IPS DF 4.7 (cell line): ENCODE measurements around the gene GP1BB.

ENCODE experiments used
- DNase-seq: peaks from one replicate; pipeline ENCODE4 v3.0.0-alpha.2; 2013; ENCODE audit warnings: low spot score; ENCODE audit errors: extremely low read depth

GP1BB gene

DNA sequence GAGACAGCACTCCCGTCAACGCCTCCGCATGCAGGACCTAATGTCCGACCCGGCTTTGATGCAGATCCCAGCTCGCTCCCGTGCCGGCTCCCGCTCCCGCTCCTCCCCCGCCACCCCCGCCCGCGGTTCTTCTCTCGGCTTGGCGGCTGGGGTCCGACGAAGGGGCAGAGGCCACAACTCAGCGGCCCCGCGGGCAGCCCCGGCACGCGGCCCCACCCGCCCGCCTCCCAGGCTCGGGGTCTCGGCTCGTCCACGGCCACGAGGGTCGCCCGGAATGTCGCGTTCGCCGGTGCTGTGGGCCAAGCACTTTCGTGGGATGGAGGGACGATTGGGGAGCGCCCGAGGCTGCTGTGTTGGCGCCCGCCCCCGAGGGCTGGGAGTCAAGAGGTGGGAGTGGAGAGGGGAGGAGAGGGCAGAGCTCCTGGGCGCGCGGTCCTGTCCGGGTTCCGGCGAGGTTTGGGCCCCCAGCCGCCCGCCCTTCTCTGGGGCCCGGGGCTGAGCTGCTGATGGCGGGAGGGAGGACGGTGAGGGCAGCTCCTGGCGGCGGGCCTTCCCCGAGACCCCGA, 31.9 kb downstream of the GP1BB start:
- no peak for DNase-seq

DNA sequence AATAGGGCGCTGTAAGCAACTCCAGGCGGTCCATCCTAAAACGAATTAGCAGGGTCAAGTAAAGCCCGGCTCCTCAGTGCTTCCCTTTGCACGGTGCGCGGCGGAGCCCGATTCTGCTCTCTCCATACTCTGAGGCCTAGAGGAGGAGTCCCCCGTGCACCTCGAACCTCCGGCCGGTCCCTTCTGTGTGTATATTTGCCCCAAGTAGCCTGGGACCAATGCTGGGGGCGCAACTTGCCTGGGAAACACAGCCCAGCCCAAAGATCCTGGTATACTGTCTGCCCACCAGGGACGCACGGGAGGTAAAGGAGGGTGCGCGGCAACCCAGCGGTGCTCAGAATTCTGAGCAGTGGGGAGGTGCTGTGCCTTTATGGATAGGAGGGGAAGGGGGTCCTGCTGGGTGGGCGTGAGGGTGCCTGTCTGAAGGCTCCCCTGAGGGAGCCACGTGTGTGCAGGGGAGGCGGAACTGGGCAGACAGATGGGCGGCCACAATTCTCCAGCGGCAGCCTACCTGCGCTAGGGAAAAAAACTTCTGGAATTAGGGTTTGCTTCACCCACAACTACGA, 32.5 kb downstream of the GP1BB start:
- DNase-seq: no peak

DNA sequence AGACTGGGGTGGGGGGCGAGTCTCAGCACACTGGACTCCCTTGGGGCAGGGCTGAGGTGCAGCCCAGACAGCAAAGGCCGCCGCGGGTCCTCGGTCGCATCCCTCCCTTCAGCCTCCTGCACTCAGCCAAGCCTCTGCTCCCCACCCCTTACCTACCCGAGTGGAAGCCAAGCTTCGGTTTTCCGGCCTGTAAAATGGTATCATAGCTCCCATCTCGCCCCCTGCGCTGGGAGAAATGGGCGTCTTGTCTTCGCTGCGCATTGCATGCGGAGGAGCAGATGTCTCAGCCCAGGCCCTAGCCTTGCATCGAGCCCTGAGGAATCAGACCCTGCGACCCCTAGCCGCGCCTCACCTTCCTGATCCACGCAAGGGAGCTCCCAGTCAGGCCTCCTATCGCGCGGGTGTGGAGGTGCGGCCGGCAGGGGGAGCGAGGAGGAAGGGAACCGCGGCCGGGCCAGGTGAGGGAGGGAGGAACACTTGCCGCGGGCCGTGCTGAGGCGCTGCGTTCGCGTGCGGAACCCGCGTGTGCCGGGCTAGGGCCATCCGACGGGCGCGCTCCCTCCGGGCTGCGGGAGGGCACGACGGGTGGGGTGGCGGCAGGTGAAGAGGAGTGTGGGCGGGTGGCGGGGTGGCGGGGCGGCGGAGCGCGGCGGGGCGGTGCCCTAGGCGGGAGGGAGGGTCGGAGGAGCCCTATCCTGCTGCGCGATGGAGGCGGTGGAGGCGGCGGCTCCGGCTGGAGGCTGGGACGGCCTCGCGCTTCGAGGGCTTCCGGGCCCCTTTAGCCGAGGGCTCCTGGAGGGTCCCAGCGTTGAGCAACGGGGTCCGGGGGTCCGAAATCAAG, 33.2 kb downstream of the GP1BB start:
- DNase-seq: no peak

DNA sequence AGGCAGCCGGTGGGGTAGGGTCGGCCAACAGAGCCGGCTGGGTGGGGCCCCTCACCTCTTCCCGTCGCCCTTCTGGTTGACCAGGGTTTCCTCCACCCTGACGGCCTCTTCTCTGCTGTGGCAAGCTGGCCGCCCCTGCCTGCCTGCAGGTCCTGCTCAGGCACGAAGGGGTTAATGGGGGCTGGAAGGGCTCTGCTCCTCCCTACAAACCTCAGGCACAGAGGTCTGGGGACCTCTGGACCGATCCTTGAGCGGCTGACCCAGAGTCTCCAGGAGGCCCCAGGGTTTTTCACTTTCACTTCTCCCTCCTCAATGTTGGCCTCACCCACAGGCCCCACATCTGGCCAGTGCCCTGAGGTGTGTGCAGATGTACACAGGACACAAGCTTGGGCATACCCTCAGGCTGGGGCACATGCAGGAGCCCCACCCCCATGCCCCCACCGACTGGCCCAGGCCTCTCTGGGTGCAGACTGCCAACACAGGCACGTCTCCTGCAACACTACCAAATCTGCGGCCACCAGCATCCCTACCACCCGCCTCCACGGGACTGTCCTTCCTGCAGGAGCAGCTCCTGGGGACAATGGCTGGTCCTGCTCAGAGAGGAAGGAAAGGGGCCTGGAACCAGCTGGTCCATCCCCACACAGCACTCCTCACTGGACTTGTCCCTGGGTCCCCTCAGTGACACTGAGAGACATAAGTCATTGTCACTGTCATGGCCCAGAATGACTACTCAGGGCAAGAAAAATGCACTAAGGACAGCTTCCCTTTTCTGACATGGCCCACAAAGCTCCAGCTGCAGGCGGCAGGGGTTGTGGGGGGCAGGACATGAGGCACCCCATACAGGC, 34.0 kb downstream of the GP1BB start:
- no peak for DNase-seq

DNA sequence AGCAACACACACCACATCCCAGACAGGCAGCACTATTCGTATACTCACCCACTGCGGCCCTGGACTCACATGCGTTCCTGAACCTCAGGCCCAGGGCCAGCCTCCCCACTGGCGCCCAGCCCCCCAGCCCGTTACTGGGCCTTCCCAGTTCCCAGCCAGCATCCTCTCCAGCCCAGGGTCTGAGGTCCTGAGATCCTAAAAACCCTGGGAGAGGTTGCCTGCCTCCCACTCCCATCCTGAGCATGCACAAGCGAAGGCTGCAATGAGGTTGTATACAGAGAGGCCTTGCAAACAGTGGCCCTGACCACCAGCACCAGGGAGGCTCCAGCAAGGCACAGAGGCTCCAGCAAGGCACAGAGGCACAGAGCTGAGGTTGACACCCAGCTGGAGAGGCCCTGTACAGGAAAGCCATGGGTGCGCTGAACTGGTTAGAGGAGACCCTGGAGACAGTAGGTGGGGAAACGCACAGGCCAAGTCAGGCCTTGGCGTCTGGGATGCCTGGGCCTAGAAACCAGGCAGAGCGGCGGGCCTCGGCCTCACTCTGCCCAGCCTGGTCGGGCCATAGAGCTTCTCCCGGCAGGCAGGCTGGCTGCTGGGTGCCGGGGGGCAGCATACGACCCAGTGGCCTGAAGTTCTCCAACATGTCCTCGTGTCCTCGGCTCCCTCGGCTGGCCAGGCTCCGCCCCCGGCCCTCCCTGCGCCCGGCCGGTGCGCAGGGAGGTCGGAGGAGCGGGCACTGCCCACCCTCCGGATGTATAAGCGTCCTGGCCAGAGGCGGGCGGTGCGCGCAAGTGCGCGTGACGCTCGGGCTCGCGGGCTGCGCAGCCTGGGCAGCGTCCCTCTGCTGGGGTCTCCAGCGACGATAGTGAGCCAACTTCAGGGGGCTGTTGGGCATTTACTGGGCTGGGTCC, 34.9 kb downstream of the GP1BB start:
- no peak for DNase-seq

DNA sequence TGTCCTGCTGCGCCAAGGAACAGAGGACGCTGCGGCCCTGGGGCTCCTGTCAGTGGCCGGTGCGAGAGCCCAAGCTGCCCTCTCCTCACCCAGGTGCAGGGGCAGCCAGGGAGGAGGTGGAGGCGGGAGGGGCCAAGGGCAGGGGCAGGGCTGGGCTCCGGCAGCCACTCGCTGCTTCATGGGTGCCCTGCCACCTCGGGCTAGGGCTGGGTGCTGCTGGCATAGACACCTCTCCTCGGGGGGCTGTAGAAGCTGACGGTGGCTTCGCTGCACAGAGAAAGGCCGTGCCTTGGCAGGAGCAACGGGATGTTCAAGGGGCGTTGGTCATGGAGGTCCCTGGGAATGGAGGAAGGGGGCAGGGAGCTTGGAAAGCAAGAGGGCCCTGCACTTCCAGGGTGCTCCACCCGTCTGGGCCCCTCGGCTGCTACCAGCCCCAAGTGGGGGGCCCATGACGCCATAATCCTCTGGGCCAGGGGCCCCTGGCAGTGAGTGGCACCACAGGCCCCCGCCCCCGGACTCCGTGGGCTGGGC, 35.6 kb downstream of the GP1BB start:
- no peak for DNase-seq

DNA sequence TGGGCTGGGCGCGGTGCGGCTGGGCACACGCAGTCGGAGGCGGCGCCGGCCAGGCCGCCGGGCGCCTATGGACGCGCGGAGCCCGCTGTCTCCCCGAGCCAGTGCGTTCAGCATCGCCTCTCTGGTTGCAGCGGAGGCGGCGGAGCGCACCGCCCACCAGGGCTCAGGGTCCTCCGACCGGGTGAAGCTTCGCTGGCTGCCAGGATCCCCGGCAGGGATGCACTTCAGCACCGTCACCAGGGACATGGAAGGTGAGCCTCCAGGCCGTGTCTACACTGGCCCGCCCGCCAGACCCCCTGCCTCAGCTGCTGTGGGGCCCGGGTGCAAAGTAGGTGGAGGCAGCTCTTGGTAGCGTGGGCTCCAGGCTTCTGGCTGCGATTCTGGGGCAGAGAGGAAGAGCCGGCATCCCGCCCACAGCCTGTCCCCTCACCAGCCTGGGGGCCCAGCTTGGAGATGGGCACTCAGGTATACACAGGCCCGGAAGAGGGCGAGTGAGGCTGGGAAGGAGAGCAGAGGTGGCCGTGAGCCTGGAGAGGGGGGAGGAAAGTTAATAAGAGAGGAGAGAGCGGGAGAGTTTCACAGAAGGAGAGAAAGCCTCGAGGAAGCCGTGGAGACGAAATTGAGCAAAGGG, 36.2 kb downstream of the GP1BB start:
- no peak for DNase-seq

DNA sequence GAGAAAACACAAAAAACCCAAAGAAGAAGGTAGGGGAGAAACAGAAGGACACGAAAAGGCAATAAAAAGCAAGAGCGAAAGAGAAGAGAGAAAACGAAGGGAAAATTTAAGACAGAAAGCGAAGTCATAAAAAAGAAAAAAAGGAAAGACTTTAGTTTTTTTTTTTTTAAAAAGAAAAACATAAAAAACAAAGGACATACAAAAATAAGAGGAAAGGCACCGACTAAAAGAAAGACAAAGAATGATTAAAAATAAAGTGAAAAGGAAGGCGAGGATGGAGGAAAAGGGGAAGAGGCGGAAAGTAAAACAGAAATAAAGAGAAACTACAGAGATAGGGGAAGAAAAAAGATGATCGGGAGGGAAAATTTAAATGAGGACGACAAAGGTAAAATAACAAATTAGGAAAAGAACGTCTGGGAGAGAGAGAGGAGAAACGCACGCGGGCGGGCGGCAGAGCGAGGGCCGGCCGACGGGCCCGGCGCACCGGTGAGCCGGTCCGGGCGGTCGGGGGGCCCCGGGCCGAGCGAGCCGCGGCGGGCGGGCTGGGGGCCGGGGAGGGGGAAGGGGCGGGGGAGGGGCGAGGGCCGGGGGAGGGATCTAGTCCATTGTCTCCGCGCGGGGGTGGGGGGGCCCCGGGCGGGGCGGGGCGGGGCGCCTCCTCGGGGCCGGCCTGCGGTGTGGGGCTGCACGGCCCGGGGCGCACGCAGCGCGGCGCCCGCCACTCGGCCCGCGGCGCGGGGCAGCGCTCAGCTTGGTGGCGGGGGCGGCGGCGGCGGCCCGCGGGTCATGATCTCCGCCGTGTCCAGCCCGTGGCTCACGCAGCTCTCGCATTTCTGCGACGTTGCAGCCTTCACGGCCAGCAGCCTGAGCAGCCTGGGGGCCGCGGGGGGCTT, 37.0 kb downstream of the GP1BB start, which contains the start of gene TBX1:
Gene TBX1, plus strand, starts transcription at position 721 of the 893 bp plus-strand sequence. Its CDS starts 66 bp downstream, at position 787.
- no peak for DNase-seq

DNA sequence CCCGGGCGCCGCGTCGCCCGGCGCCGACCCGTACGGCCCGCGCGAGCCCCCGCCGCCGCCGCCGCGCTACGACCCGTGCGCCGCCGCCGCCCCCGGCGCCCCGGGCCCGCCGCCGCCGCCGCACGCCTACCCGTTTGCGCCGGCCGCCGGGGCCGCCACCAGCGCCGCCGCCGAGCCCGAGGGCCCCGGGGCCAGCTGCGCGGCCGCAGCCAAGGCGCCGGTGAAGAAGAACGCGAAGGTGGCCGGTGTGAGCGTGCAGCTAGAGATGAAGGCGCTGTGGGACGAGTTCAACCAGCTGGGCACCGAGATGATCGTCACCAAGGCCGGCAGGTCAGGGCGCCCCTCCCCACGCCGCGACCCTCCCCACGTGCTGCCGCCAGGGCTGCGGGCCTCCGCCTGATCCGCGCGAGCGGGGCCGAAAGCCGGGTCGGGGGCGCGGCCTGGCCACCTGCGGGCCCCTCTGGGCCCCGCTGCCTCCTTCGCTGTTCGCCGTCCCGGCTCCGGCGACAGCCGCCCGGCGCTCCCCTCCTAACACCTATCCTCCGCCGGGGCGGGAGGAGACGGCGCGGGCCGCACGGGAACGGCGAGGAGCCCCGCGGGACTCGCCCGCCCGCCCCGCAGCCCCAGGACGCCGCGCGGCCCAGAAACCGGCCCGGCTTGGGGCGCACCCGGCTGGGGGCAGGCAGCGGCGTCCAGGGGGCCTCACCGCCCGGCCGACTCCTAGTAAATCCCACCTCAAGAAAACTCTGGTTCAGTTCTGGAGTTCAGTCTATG, 37.8 kb downstream of the GP1BB start:
- no peak for DNase-seq

DNA sequence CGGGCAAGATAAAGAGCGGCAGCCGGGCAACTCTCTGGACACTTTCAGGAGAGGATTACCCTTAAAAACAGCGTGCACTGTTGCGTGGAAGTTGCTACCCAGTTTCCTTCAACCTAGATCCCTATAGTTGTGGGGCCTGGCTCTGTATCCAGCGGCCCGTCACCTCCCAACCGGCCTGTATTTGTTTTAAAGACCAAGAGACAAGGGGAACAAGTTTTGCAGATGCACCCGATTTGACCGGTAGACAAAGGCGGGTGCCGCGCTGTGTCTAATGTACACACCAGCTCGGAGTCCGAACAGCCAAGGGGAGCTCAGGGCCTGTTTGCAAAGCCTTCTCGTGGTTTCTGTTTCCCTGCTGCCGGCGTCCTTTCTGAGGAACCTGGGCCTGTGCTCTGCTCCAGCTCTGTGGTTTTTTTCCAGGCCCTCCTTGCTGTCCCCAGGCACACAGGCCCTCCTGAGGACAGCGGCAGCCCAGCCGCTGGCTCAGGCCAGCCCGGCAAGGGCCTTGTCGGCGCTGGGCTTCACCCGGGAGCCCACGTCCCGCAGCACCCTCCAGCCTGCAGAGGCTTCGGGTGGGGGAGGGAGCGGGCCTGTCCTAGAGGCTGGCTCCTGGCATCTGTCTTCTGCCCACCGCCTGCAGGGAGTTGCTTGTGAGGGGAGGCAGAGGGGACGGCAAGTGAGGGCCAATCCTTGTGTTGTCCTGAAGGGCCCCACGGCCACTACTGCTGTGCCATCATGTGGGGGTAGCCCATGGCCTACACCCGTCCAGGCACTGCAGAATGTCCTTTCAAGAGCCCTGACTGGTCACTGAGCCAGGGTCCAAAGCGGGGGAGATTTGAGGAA, 38.6 kb downstream of the GP1BB start:
- DNase-seq: no peak

DNA sequence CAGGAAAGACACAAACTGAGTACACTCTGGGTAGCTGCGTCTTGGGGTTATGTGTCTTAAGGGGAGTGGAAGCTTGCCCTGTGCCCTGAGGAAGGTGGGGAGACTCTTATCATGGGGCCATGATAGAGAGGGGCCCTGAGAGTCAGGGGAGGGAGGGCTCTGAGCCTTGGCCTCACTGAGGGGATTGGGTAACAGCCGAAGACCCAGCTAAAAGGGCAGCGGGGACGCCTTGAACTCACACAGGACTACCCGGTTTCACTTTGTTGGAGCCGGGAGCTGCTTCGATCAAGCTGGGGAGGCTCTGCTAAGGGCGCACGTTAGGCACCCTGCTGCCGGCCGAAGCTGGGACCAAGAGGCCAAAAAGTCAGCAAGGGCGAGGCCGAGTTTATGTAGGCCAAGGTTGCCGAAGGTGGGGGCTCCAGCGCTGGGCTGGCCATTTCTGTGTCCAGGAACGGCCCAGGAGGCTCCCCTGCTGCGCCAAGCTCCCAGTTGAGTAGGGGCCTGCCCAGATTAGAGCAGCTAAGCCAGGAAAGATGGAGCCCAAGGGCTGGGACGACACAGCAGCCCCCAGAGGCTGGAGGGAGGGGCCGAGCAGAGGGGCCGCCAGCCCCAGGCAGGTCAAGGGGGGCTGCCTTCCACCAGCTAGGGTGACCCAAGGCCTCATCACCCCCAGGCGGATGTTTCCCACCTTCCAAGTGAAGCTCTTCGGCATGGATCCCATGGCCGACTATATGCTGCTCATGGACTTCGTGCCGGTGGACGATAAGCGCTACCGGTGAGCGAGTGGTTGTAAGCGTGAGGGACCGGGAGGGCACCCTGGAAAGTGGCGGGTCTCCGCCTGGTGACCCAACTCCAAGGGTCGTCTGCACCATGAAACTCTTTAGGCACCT, 39.5 kb downstream of the GP1BB start:
- DNase-seq: no peak

DNA sequence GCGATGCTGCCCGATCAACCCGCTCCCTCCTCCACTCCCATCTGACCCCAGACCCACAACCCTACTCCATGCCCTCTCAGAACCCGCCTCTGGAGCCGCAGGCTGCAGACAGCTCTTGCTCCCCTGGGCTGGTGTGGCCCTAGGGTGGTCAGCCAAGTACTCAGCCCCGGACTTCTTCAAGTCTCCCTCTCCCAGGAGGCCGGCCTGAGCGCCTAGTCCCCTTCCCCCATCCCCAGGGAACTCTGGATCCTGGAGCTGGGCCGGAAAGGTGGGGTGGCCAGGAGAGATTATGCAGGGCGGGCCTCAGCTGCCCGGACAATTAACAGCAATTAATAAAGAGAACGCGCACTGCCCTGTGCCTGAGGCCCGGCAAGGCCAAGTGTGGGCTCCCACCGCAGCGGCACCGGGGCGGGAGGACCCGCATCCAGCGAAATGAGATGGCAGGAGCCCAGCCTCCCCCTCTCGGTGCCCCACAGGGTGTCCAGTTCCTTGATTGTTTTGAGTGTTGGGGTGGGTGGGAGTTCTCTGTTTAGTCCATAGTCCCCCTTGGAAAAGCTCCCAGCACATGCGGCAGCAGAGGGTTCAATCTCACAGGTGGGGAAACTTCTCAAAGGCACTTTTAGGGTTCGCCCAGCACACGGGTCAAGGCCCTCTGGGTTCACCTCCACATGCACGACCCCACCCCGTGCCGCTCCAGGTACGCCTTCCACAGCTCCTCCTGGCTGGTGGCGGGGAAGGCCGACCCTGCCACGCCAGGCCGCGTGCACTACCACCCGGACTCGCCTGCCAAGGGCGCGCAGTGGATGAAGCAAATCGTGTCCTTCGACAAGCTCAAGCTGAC, 40.3 kb downstream of the GP1BB start:
- no peak for DNase-seq

DNA sequence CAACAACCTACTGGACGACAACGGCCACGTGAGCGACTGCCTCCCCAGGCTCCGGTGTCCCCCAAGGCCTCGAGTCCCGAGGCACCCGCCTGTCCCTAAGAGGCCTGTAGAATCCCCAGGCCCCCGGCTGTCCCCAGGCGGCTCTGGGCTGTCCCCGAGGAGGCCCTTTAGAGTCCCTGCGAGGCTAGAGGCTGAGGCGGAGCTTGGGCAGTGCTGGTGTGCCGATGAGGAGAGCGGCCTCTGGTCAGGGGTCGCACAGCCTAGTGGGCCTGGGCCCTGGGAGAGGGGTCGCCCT, 40.9 kb downstream of the GP1BB start:
- no peak for DNase-seq

DNA sequence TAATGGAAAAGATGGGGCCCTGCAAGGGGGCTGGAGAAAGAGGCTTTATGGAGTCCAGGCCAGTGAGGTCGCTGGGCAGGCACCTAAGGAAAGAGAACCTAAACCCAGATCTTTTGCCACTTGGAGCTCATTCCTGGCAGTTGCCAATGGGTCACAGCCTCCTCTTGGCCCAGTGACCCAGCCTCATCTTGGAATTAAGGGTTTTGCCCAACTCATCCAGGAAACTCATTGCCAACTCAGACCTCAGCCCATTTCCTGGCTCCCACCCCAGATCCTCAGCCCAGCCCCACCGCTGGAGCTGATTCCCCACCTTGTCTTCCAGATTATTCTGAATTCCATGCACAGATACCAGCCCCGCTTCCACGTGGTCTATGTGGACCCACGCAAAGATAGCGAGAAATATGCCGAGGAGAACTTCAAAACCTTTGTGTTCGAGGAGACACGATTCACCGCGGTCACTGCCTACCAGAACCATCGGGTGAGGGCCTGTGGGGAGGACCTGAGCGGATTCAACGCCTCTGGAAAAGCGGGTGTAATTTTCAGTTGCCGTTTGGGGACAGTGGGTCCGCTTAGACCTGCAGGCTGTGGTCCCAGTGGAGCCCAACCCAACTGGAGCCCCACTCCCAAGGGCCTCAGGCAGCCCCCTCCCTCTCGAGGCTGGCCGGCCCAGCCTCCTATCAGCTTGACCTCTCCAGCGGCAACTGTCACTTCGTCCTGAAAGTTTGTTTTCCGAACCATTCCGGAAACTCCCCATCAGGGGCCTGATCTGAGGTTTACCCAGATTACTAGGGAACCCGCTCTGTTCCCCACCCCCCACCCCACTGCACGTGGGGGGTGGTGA, 41.5 kb downstream of the GP1BB start:
- no peak for DNase-seq
